Choroid plexus epithelial cell (primary cell): ENCODE measurements around the gene KIF23.
A peak's percentile ranks its signal among the peaks of the same experiment; 100 is the strongest.

Experiments
- DNase-seq: peaks from one replicate; pipeline ENCODE4 v3.0.0-alpha.2; 2010; ENCODE audit warnings: low read depth
- H3K4me3 ChIP-seq: 2 replicates; pipeline ENCODE4 v1.5.1; 2011; ENCODE audit warnings: low read depth, mild to moderate bottlenecking, control low read depth, low read length, moderate library complexity
- TF ChIP-seq, protein P1 (sequence below): conservative IDR thresholded peaks from 2 replicates; pipeline ENCODE4 v1.5.1; 2011; ENCODE audit warnings: low read depth, mild to moderate bottlenecking, control low read depth, inconsistent platforms, low read length, moderate library complexity

The KIF23 gene

DNA sequence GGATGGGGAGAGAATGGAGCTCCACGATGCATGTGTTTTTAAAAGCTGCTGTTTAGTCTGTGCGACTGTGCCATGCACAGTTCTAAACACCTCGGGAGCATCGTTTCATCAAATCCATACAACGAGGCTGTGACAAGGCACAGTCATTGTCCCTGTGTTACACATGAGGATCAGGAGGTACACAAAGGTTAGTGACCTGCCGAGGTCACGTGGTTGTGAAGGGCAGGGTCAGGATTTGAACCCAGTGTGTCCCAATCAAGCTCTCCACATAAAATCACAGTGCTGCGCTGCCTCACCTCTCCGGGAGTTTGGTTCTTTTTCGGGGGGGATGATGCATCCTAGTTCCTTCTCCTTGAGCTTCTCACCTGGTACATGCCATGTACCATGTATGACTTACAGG is 18.7 kb upstream of the KIF23 start:
- no peak for DNase-seq
- H3K4me3 ChIP-seq, result no peak overlapping the region
- TF ChIP-seq, protein P1, sequence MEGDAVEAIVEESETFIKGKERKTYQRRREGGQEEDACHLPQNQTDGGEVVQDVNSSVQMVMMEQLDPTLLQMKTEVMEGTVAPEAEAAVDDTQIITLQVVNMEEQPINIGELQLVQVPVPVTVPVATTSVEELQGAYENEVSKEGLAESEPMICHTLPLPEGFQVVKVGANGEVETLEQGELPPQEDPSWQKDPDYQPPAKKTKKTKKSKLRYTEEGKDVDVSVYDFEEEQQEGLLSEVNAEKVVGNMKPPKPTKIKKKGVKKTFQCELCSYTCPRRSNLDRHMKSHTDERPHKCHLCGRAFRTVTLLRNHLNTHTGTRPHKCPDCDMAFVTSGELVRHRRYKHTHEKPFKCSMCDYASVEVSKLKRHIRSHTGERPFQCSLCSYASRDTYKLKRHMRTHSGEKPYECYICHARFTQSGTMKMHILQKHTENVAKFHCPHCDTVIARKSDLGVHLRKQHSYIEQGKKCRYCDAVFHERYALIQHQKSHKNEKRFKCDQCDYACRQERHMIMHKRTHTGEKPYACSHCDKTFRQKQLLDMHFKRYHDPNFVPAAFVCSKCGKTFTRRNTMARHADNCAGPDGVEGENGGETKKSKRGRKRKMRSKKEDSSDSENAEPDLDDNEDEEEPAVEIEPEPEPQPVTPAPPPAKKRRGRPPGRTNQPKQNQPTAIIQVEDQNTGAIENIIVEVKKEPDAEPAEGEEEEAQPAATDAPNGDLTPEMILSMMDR, result no peak

DNA sequence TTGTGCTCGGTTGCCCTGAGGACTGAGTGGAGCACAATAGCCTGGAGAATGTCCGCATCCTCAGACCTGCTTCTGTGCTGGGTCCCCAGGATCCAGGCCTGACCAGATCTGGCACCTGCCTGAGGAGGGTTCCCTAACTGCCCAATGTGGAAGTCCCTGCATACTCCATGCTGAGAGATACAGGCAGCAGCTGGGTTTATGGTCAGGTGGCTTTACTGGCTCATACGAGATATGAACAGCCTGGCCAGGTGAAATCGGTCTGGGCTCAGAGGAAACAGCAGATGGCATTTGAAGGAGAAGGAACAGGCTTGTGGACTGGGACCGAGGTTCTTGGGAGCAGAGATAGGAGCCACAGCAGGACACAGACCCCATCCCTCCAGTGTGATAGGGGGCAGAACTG is 18.2 kb upstream of the KIF23 start:
- TF ChIP-seq, protein P1, result no peak
- DNase-seq, result no peak
- no peak overlapping the region for H3K4me3 ChIP-seq

DNA sequence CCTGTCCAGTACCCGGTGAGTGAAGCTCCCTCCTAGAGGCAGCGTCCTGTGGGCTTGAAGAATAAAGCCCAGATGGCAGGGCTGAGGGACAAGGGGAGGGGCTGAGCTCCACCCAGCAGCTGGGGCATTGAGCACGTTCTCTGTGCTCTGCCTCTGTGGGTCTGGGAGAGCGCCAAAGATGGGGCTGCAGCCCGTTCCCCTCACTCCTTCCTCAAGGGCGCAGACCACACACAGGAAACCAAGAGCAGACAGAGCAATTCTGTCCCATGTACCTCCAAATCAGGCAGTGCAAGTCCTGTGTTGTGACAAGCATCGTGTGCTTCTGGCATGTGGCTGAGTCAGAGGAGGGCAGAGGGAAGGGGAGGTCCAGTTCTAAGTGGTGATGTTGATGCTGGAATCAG is 15.7 kb upstream of the KIF23 start:
- no peak overlapping the region for H3K4me3 ChIP-seq
- no peak for DNase-seq
- TF ChIP-seq, protein P1, result no peak

GRCh38 chr15:69400850-69401249 is 13.3 kb upstream of the KIF23 start:
- H3K4me3 ChIP-seq, result no peak overlapping the region
- TF ChIP-seq, protein P1, result no peak
- DNase-seq, result no peak

DNA sequence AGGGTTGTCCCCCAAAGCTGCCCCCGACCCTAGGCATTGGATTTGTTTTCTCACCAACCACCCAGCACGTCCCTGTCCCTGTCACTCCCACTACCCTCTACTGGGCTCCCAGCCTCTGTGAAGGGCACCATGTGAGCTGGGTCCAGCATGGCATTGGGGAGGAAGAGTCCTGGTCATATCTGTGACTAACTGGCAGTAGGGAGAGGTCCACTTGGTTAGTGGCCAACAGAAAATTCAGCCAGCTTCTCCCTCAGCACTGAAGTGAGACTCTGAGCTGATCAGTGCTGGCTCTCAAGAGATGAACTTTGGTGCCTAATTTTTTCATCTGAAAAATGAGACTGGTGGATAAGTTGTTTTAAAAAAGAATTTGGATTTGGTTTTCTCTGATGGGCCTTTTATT is 11.3 kb upstream of the KIF23 start:
- TF ChIP-seq, protein P1, result no peak
- H3K4me3 ChIP-seq, result no peak overlapping the region
- DNase-seq, result no peak

- H3K4me3 ChIP-seq, result no peak overlapping the region
- DNase-seq, result peak; percentile 93
- TF ChIP-seq, protein P1, result no peak
Observed at GRCh38 chr15:69403594-69403993, 10.6 kb upstream of the KIF23 start.

DNA sequence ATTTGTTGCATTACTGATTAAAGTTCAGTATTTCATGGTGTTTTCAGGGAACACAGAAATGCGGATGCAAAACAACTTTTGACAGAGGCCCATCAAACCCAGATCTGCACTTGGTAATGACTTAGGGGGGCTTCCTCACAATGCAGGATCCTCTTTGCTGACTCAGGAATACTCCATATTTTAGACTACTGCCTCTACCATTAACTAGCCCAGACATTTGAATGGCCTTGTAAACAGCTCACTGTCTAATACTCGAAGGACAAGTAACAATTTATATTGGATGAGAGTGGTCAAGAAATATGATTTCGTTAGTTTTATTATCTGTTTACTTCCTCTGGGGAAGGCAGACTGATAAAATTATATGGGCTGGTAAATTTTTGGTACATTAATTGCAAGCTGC is 9.0 kb upstream of the KIF23 start:
- no peak for DNase-seq
- TF ChIP-seq, protein P1, result no peak
- H3K4me3 ChIP-seq, result no peak overlapping the region
